NCI-H1105 treated with DMSO at 0.1 percent for 48 hours (cell line): ENCODE measurements around the gene RUSF1.
"Not testable (repeated sequence)": the region's sequence is repeated elsewhere in the genome, so short reads cannot be mapped to it uniquely, and the experiment has no call there.

Experiments
- DNase-seq: peaks from one replicate; lab custom pipeline; 2025; lab: John Stamatoyannopoulos, UW

Gene RUSF1

GRCh38 chr16:31517800-31518402, 9.7 kb upstream of the RUSF1 start:
- no peak for DNase-seq

- no peak for DNase-seq
Measured at GRCh38 chr16:31513884-31514283, 5.7 kb upstream of the RUSF1 start.

- DNase-seq: no peak
Measured at GRCh38 chr16:31513126-31513525, 4.9 kb upstream of the RUSF1 start.

GRCh38 chr16:31508706-31509195, 560 bp upstream of the RUSF1 start:
- DNase-seq: no peak

- DNase-seq: no peak
Measured at GRCh38 chr16:31507617-31507928, 618 bp downstream of the RUSF1 start.

- no peak for DNase-seq
Measured at GRCh38 chr16:31505483-31505882, 2.7 kb downstream of the RUSF1 start.

- DNase-seq: no peak
Measured at GRCh38 chr16:31504159-31504558, 4.0 kb downstream of the RUSF1 start.

- not testable (repeated sequence) for DNase-seq
Measured at GRCh38 chr16:31503555-31503954, 4.6 kb downstream of the RUSF1 start.

- no peak for DNase-seq
Measured at GRCh38 chr16:31502981-31503380, 5.2 kb downstream of the RUSF1 start.

GRCh38 chr16:31501966-31502348, 6.2 kb downstream of the RUSF1 start:
- DNase-seq: no peak

GRCh38 chr16:31501226-31501965, 6.8 kb downstream of the RUSF1 start:
- no peak for DNase-seq

GRCh38 chr16:31499928-31500327, 8.3 kb downstream of the RUSF1 start:
- DNase-seq: no peak

- DNase-seq: no peak
Measured at GRCh38 chr16:31498493-31498892, 9.7 kb downstream of the RUSF1 start.

- DNase-seq: no peak
Measured at GRCh38 chr16:31496670-31497069, 11.5 kb downstream of the RUSF1 start.

- DNase-seq: no peak
Measured at GRCh38 chr16:31493506-31494125, 14.6 kb downstream of the RUSF1 start.

- no peak for DNase-seq
Measured at GRCh38 chr16:31491778-31492418, 16.3 kb downstream of the RUSF1 start.

GRCh38 chr16:31489616-31490584, 18.3 kb downstream of the RUSF1 start:
- no peak for DNase-seq

- no peak for DNase-seq
Measured at GRCh38 chr16:31489298-31489564, 19.0 kb downstream of the RUSF1 start.

- peak; percentile 39 for DNase-seq
Measured at GRCh38 chr16:31488468-31489297, 19.5 kb downstream of the RUSF1 start.

GRCh38 chr16:31487720-31488467, 20.3 kb downstream of the RUSF1 start:
- DNase-seq: peak; percentile 54
